Muscle of leg (tissue), 11 donors: ENCODE results near the gene NDUFB1. TPM values are rescaled to one million over a fixed set of nuclear protein-coding genes. Genes with fewer than 3 reads are reported as not detected.
A peak's percentile ranks its signal among the peaks of the same experiment; 100 is the strongest.

Source experiments
- DNase-seq: peaks from one replicate; pipeline ENCODE4 v3.0.0; 2013
- H3K27ac ChIP-seq: one replicate; pipeline ENCODE4 v1.5.1; 2013; ENCODE audit warnings: mild to moderate bottlenecking, low read length, control low read depth
- H3K27me3 ChIP-seq: one replicate; pipeline ENCODE4 v1.6.1; 2013; ENCODE audit warnings: low read length; ENCODE audit not compliant: control insufficient read depth, insufficient read depth
- H3K36me3 ChIP-seq: one replicate; pipeline ENCODE4 v1.6.1; 2013; ENCODE audit warnings: low read length; ENCODE audit not compliant: control insufficient read depth, insufficient read depth
- H3K4me1 ChIP-seq: one replicate; pipeline ENCODE4 v1.6.1; 2013; ENCODE audit warnings: low read length; ENCODE audit not compliant: control insufficient read depth, insufficient read depth
- H3K4me3 ChIP-seq: one replicate; pipeline ENCODE4 v1.5.1; 2013; ENCODE audit warnings: low read length, control low read depth
- H3K9me3 ChIP-seq: replicated peaks from 2 replicates; pipeline ENCODE4 v1.6.1; 2013; ENCODE audit warnings: low read depth, low read length; ENCODE audit not compliant: control insufficient read depth
- WGBS: methylation state at CpG from one replicate; pipeline ENCODE4 v1.1.5; 2013; ENCODE audit warnings: missing lambda C conversion rate; ENCODE audit not compliant: insufficient coverage; 5-methylcytosine and 5-hydroxymethylcytosine counted together
- polyA plus RNA-seq, 8 donors: library from polyadenylated mRNA; unstranded; fragments of 120-200 nt; gene quantifications; one replicate each; pipeline versions ENCODE4 v1.2.1 to v1.2.3, GENCODE V29; 2013; ENCODE audit warnings: inconsistent platforms in 1 of 8, low replicate concordance in 1 of 8; ENCODE audit not compliant: insufficient read length in 8 of 8, insufficient read depth in 1 of 8
- total RNA-seq: library from RNA; stranded (reverse); fragments of 120-200 nt; gene quantifications from one replicate; pipeline ENCODE4 v1.2.4, GENCODE V29; 2013

NDUFB1 gene
- total and polyA plus RNA-seq, 9 donors = 104 to 277 (median 118) TPM

DNA sequence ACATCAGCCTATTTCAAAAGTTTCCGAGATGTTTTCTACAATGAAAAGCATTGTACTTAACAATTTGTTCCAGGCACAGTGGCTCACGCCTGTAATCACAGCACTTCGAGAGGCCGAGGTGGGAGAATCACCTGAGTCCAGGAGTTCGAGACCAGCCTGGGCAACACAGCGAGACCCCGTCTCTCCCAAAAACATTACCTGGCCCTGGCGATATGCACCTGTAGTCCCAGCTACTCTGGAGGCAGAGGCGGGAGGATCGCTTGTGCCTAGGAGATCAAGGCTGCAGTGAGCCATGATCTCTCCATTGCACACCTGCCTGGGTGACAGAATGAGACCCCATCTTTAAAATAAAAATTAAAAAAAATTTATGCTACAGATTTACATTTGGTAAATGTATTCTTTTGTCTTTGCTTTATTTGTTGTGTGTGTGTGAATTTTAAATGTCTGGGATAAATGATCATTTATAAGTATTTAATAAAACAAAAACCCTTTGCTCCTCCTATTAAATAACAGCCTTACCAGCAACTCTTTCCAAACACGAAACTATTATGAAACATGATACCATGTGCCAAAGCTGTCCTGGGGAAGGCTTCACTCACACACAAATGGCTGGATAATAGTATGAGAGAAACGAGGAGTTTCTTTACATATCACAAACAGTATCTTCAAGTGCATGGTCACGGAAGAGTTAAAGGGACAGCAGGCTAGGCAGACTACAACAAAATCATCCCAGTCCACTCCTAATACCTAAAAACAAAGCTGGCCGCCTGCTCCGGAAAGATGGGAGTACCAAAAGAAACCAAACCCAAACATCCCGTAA is 16.2 kb downstream of the NDUFB1 start:
- no peaks in the 10 kb centered on the region for H3K9me3 ChIP-seq

DNA sequence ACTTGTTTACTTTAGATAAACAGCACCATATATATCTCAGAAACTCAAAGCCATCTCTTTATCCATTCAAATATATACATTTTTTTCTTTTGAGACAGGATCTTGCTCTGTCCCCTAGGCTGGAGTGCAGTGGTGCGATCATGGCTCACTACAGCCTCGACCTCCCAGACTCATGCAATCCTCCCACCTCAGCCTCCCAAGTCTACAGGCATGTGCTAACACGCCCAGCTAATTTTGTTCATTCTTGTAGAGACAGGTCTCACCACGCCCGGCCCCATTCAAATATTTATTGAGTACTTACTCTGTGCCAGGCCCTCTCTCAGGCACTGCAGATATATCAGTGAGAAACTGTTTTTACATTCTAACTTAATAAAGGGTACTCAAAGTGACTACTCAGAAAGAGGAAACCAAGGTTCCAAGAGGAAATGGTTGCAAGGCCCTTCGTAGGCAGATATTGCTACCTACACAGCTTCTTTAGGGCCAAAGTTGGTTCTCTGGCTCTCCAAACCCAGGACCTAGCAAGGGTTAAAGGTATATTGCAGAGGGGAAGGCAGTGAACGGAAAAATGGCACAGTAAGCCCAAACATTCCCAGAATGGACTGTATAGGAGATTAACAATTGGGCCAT is 18.0 kb downstream of the NDUFB1 start:
- H3K36me3 ChIP-seq = no peaks in the 10 kb centered on the region
- 86% methylated on average over 4 of the region's 7 CpGs for WGBS
- peaks cover 4% of the 10 kb centered on the region for H3K4me1 ChIP-seq
- no peak overlapping the region for H3K4me3 ChIP-seq
- no peaks in the 10 kb centered on the region for H3K9me3 ChIP-seq
- H3K27ac ChIP-seq = no peak overlapping the region
- peaks cover 3% of the 10 kb centered on the region for H3K27me3 ChIP-seq
- no peak for DNase-seq

More for the DNA sequence above, 16.2 kb downstream of the NDUFB1 start:
- Histone ChIP-seq H3K36me3 (no peaks in the 10 kb centered on the region), H3K27me3 (peaks cover 6% of the 10 kb centered on the region), H3K4me1 (peaks cover 4% of the 10 kb centered on the region), H3K4me3 (peak overlapping the region; percentile 63), H3K27ac (peak overlapping the region; percentile 98)
- DNase-seq = no peak
- 48% methylated on average over 13 of the region's 16 CpGs for WGBS

DNA sequence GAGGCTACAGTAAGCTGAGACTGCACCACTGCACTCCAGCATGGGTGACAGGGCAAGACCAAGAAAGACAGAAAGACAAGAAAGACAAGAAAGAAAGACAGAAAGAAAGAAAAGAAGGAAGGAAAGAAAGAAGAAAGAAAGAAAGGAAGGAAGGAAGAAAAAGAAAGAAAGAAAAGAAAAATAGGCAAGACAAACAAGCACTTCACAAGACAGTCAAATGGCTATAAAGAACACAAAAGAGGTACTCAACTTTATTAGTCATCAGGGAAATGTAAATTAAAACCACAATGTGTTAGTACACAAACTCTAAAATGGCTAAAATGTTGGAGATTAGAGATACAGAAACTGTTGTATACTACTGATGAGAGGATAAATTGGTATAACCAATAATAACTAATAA is 21.7 kb downstream of the NDUFB1 start:
- Histone ChIP-seq H3K4me1 (no peaks in the 10 kb centered on the region), H3K27ac (no peak overlapping the region), H3K9me3 (no peaks in the 10 kb centered on the region), H3K27me3 (no peaks in the 10 kb centered on the region), H3K36me3 (peaks cover 14% of the 10 kb centered on the region), H3K4me3 (no peak overlapping the region)
- DNase-seq = no peak

GRCh38 chr14:92093320-92093719 is 28.2 kb downstream of the NDUFB1 start:
- Histone ChIP-seq H3K4me3 (no peak overlapping the region), H3K27ac (no peak overlapping the region), H3K36me3 (peaks cover 30% of the 10 kb centered on the region), H3K9me3 (no peaks in the 10 kb centered on the region), H3K4me1 (no peaks in the 10 kb centered on the region), H3K27me3 (no peaks in the 10 kb centered on the region)
- DNase-seq = no peak
- WGBS = no CpG with 5 or more reads among the region's 1 CpG

- no CpG with 5 or more reads among the region's 5 CpGs for WGBS
- H3K9me3 ChIP-seq = no peaks in the 10 kb centered on the region
These were observed 33.0 kb downstream of the NDUFB1 start for GRCh38 chr14:92088494-92088893.

DNA sequence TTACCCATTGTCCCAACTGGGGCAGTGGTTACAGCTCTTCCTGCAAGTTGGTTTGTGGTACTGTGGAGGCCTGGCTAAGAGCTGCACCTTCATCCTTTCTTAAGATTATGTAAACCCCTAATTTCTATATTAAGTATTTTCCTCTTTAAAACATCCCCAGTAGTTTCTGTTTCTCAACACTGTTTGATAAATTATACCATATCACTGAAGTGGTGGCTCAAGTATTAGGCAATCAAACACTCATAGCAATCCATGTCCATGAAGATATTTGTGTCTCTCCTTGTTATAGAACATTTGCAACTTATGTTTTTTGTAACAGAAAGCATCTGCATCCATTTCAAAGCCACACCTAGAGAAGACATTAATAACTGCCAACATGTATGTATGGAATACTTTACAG is 47.0 kb downstream of the NDUFB1 start:
- DNase-seq = no peak
- Histone ChIP-seq H3K4me3 (no peak overlapping the region), H3K27me3 (no peaks in the 10 kb centered on the region), H3K36me3 (peaks cover 21% of the 10 kb centered on the region), H3K27ac (no peak overlapping the region), H3K4me1 (no peaks in the 10 kb centered on the region), H3K9me3 (no peaks in the 10 kb centered on the region)

More at GRCh38 chr14:92088494-92088893, 33.0 kb downstream of the NDUFB1 start:
- no peaks in the 10 kb centered on the region for H3K4me1 ChIP-seq
- DNase-seq = no peak
- no peaks in the 10 kb centered on the region for H3K27me3 ChIP-seq
- no peak overlapping the region for H3K4me3 ChIP-seq
- no peak overlapping the region for H3K27ac ChIP-seq
- peaks cover 26% of the 10 kb centered on the region for H3K36me3 ChIP-seq

Other genes starting within 250 kb of the NDUFB1 start
- 31.5 TPM for gene FBLN5, start 174.0 kb downstream of the NDUFB1 start, total RNA-seq
- gene FBLN5, start 174.0 kb downstream of the NDUFB1 start, polyA plus RNA-seq = 100 to 1,000 TPM in 2 of 8 donors, 10 to 100 TPM in 6; 51.4 to 128 (median 87.0) TPM
- 29.9 TPM for gene TRIP11, start 81.6 kb downstream of the NDUFB1 start, total RNA-seq
- gene TRIP11, start 81.6 kb downstream of the NDUFB1 start, polyA plus RNA-seq = 10 to 100 TPM; 10.3 to 23.2 (median 19.3) TPM
- gene ATXN3, start 15.1 kb downstream of the NDUFB1 start, total RNA-seq = 19.6 TPM
- 10 to 100 TPM; 12.3 to 20.6 (median 14.6) TPM for gene ATXN3, start 15.1 kb downstream of the NDUFB1 start, polyA plus RNA-seq
- gene CPSF2, start 263 bp upstream of the NDUFB1 start, total RNA-seq = 29.6 TPM
- gene CPSF2, start 263 bp upstream of the NDUFB1 start, polyA plus RNA-seq = 10 to 100 TPM; 26.0 to 44.4 (median 37.1) TPM
- 1.8 TPM for gene SLC24A4, start 201.5 kb upstream of the NDUFB1 start, total RNA-seq
- 1 to 10 TPM; 1.8 to 6.6 (median 3.6) TPM for gene SLC24A4, start 201.5 kb upstream of the NDUFB1 start, polyA plus RNA-seq